Panc1 (cell line): Measurements from ENCODE around the gene TLK1. TPM values are rescaled to one million over a fixed set of nuclear protein-coding genes. Genes with fewer than 3 reads are reported as not detected.

Experiments used
- ATAC-seq: fragments of 200-7000 bp; cut with Tn5 transposase; 2 replicates; pipeline ENCODE4 v1.9.1; 2020; ENCODE audit warnings: mild to moderate bottlenecking, moderate library complexity
- BruUV-seq: library from RNA; stranded (reverse); fragments of 400-500 nt; replicated peaks from 2 replicates; lab custom pipeline; 2021; lab: Mats Ljungman, UMichigan
- CTCF ChIA-PET: fragments of 300-600 bp; sonication (Branson Sonifier 250); formaldehyde crosslinking; loops from one replicate; lab custom pipeline; 2022; ENCODE audit warnings: antibody characterized with exemption; lab: Charles Lee
- POLR2A ChIA-PET: fragments of 300-600 bp; sonication (Branson Sonifier 250); formaldehyde crosslinking; loops from one replicate; lab custom pipeline; 2022; ENCODE audit warnings: antibody characterized with exemption; lab: Charles Lee
- DNase-seq: peaks from one replicate; pipeline ENCODE4 v3.0.0-alpha.2; 2010; ENCODE audit warnings: low read depth, low spot score
- H3K27ac ChIP-seq: 2 replicates; pipeline ENCODE4 v1.5.1; 2011; ENCODE audit warnings: mild to moderate bottlenecking, low read length, inconsistent platforms
- H3K27me3 ChIP-seq: fragments of 200-500 bp; sonication (Bioruptor generic); 2 replicates; pipeline ENCODE4 v1.6.0; 2014; ENCODE audit warnings: low read length, inconsistent platforms; ENCODE audit not compliant: control insufficient read depth, insufficient read depth
- H3K36me3 ChIP-seq: fragments of 200-500 bp; sonication (Bioruptor generic); 2 replicates; pipeline ENCODE4 v1.5.1; 2014; ENCODE audit warnings: inconsistent platforms, mild to moderate bottlenecking, low read length, moderate library complexity; ENCODE audit not compliant: control insufficient read depth, insufficient read depth
- H3K4me1 ChIP-seq: 2 replicates; pipeline ENCODE4 v1.5.1; 2011; ENCODE audit warnings: inconsistent platforms, mild to moderate bottlenecking, low read length, moderate library complexity; ENCODE audit not compliant: control insufficient read depth, insufficient read depth
- H3K4me3 ChIP-seq, 2 experiments: 2 replicates each; pipeline ENCODE4 v1.5.1; 2011 to 2012; ENCODE audit warnings: low read depth in 2 of 2, low read length in 2 of 2, mild to moderate bottlenecking in 2 of 2, inconsistent platforms in 1 of 2, moderate library complexity in 1 of 2
- H3K9me3 ChIP-seq: fragments of 200-500 bp; sonication (Bioruptor generic); 2 replicates; pipeline ENCODE4 v1.5.1; 2014; ENCODE audit warnings: low read depth, mild to moderate bottlenecking, inconsistent platforms, low read length, moderate library complexity; ENCODE audit not compliant: control insufficient read depth, insufficient read depth
- CTCF ChIP-seq: fragments of 450-650 bp; IDR thresholded peaks from 2 replicates; pipeline ENCODE4 v1.5.1; 2017; ENCODE audit warnings: mild to moderate bottlenecking
- POLR2AphosphoS5 ChIP-seq: IDR thresholded peaks from 2 replicates; pipeline ENCODE4 v1.6.1; 2012; ENCODE audit warnings: mild to moderate bottlenecking, low read depth, low read length, moderate library complexity
- REST ChIP-seq, 2 experiments: IDR thresholded peaks; 2 replicates each; pipeline ENCODE4 v1.6.1; 2011 to 2012; ENCODE audit warnings: low read depth in 2 of 2, control low read depth in 1 of 2, low read length in 1 of 2, mild to moderate bottlenecking in 1 of 2, moderate library complexity in 1 of 2; ENCODE audit not compliant: insufficient read depth in 1 of 2
- SIN3A ChIP-seq: IDR thresholded peaks from 2 replicates; pipeline ENCODE4 v1.6.1; 2012; ENCODE audit warnings: low read depth, mild to moderate bottlenecking, low read length, moderate library complexity, borderline replicate concordance; ENCODE audit not compliant: insufficient read depth
- TCF7L2 ChIP-seq: IDR thresholded peaks from 2 replicates; pipeline ENCODE4 v1.6.1; 2011; ENCODE audit warnings: mild to moderate bottlenecking, low read depth, low read length, inconsistent platforms
- in situ Hi-C: cut with HindIII; loops from 2 replicates; pipeline ENCODE4 v1.10.0; 2016; ENCODE audit warnings: low sequenced_read_pairs, low pct_unique_long_range_greater_than_20kb
- intact Hi-C: fragments of 100-400 bp; cut with micrococcal nuclease; formaldehyde crosslinking; loops from one replicate; pipeline ENCODE4 v1.10.0; 2022; ENCODE audit not compliant: unreplicated experiment
- total RNA-seq: library from RNA; stranded (reverse); gene quantifications from one replicate; pipeline ENCODE4 v1.2.1, GENCODE V29; 2021; ENCODE audit not compliant: unreplicated experiment

The TLK1 gene
- total RNA-seq, 1 experiment from 2014 or later = 92.9 TPM

DNA sequence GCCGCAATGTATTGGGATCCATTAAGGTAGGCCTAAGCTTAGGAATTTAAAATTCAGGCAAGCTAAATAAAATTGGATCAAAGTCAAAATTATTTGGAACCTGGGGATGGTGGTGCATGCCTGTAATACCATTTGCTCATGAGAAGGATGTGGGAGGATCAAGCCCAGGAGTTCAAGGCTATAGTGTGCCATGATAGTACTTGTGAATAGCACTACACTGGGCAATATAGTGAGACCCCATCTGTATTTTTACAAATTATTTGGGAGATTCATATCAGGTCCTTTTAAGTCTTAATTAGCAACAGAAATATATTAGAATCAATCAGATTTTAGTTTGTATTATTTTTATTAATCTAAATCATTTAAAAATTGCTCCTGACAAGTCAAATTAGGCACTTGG lies 39.8 kb upstream of the TLK1 start:
- CTCF ChIA-PET = no interaction called here
- in situ Hi-C loops = no loop called here
- no peaks in the 10 kb centered on the region for H3K9me3 ChIP-seq

GRCh38 chr2:171191021-171191420 lies 30.3 kb upstream of the TLK1 start:
- in situ Hi-C loops = no loop called here
- DNase-seq (no peak), ATAC-seq (no peak)
- ChIA-PET POLR2A (no interaction called here), CTCF (no interaction called here)
- H3K9me3 ChIP-seq = no peaks in the 10 kb centered on the region
- no TSS peak for BruUV-seq
- no peaks in the 10 kb centered on the region for H3K4me1 ChIP-seq
- intact Hi-C loops = no loop called here
- no peaks in the 10 kb centered on the region for H3K36me3 ChIP-seq
- H3K27me3 ChIP-seq = no peaks in the 10 kb centered on the region
- no peak for TF ChIP-seq CTCF
- TF ChIP-seq REST (IDR thresholded peaks at IDR 0.05; ENCODE audit: insufficient read depth in 1 of 2, low read depth in 2 of 2, low read length in 1 of 2) = no peak
- no peak for TF ChIP-seq SIN3A
- TF ChIP-seq TCF7L2 = no peak
- no peak for TF ChIP-seq POLR2AphosphoS5
- no peak overlapping the region for H3K4me3 ChIP-seq
- no peak overlapping the region for H3K27ac ChIP-seq

More for the DNA sequence above, 39.8 kb upstream of the TLK1 start:
- intact Hi-C loops = no loop called here
- TF ChIP-seq CTCF (no peak), SIN3A (no peak), REST (IDR thresholded peaks at IDR 0.05; ENCODE audit: insufficient read depth in 1 of 2, low read depth in 2 of 2, low read length in 1 of 2) (no peak), POLR2AphosphoS5 (no peak), TCF7L2 (no peak)
- Histone ChIP-seq H3K36me3 (no peaks in the 10 kb centered on the region), H3K4me1 (no peaks in the 10 kb centered on the region), H3K27me3 (no peaks in the 10 kb centered on the region), H3K4me3 (no peak overlapping the region), H3K27ac (no peak overlapping the region)
- no peak for DNase-seq
- no TSS peak for BruUV-seq
- ATAC-seq = no peak
- POLR2A ChIA-PET = no interaction called here
